Left lung (tissue), 10 donors: ENCODE data around the gene ANXA6. TPM values are rescaled to one million over a fixed set of nuclear protein-coding genes. Genes with fewer than 3 reads are reported as not detected.

ENCODE experiments used
- ATAC-seq: fragments of 200-7000 bp; cut with Tn5 transposase; one replicate; pipeline ENCODE4 v1.9.1; 2020; ENCODE audit warnings: moderate library complexity
- DNase-seq, 4 donors: peaks; one replicate each; pipeline ENCODE4 v3.0.0-alpha.2; 2013 to 2020
- H3K27ac ChIP-seq, 2 donors: fragments of 200-600 bp; sonication (generic) in 1 of 2; one replicate each; pipeline versions ENCODE4 v1.5.0 to v1.8.0; 2020 to 2021
- H3K27me3 ChIP-seq, 2 donors: fragments of 200-600 bp; sonication (generic) in 1 of 2; one replicate each; pipeline versions ENCODE4 v1.5.0 to v1.8.0; 2020 to 2021
- H3K36me3 ChIP-seq, 2 donors: fragments of 200-600 bp; sonication (generic) in 1 of 2; one replicate each; pipeline versions ENCODE4 v1.5.0 to v1.8.0; 2020 to 2021
- H3K4me1 ChIP-seq, 2 donors: fragments of 200-600 bp; one replicate each; pipeline ENCODE4 v1.8.0; 2021
- H3K4me3 ChIP-seq, 2 donors: fragments of 200-600 bp; sonication (generic) in 1 of 2; one replicate each; pipeline versions ENCODE4 v1.5.0 to v1.8.0; 2020 to 2021; ENCODE audit warnings: mild to moderate bottlenecking in 1 of 2
- H3K9me3 ChIP-seq, 2 donors: fragments of 200-600 bp; sonication (generic) in 1 of 2; one replicate each; pipeline versions ENCODE4 v1.5.0 to v1.8.0; 2020 to 2021
- intact Hi-C, 2 donors: fragments of 100-400 bp; cut with DNase I; formaldehyde crosslinking; loops; one replicate each; pipeline versions ENCODE4 v1.11.2 to v1.14.2; 2022
- polyA plus RNA-seq, 6 donors: library from polyadenylated mRNA; unstranded; fragments of 120-200 nt; gene quantifications; one replicate each; pipeline ENCODE4 v1.2.1, GENCODE V29; 2013; ENCODE audit not compliant: insufficient read length in 6 of 6
- total RNA-seq, 2 donors: library from RNA; stranded (reverse); fragmentation: NEBNext Ultra II Directional; extraction: Animal tissue kit (Norgen Biotek cat#: 25700); gene quantifications; one replicate each; pipeline ENCODE4 v1.2.1, GENCODE V29; 2021
- TF ChIP-seq, protein P1 (sequence below), 2 donors: fragments of 200-600 bp; sonication (generic) in 1 of 2; IDR thresholded peaks; one replicate each; pipeline versions ENCODE4 v1.5.0 to v1.8.0; 2021; ENCODE audit warnings: antibody characterized with exemption in 2 of 2
- donor health status: DM: no; HTN: yes; CAD: no.
- donor health status: DM: no; HTN: no; CAD: no.

ANXA6 gene
- total and polyA plus RNA-seq, 8 donors, result 188 to 303 (median 291) TPM

GRCh38 chr5:151051066-151051930 is 106.3 kb downstream of the ANXA6 start:
- ATAC-seq, result peak; percentile 95
- no peak overlapping the region for H3K4me3 ChIP-seq
- DNase-seq, result peak; percentile 59 to 85 (median 83)
- H3K36me3 ChIP-seq, result peaks cover 0 to 100% of the 10 kb centered on the region in 2 donors
- H3K4me1 ChIP-seq, result peaks cover 3 to 51% of the 10 kb centered on the region in 2 donors
- H3K27ac ChIP-seq, result peak overlapping the region in 1 of 2 donors; percentile 73
- intact Hi-C loops, result loop anchor here (2.0 to 10.0 kb wide), 2 partner anchors 64 kb away; no protein-coding TSS in a partner anchor
- TF ChIP-seq, protein P1, sequence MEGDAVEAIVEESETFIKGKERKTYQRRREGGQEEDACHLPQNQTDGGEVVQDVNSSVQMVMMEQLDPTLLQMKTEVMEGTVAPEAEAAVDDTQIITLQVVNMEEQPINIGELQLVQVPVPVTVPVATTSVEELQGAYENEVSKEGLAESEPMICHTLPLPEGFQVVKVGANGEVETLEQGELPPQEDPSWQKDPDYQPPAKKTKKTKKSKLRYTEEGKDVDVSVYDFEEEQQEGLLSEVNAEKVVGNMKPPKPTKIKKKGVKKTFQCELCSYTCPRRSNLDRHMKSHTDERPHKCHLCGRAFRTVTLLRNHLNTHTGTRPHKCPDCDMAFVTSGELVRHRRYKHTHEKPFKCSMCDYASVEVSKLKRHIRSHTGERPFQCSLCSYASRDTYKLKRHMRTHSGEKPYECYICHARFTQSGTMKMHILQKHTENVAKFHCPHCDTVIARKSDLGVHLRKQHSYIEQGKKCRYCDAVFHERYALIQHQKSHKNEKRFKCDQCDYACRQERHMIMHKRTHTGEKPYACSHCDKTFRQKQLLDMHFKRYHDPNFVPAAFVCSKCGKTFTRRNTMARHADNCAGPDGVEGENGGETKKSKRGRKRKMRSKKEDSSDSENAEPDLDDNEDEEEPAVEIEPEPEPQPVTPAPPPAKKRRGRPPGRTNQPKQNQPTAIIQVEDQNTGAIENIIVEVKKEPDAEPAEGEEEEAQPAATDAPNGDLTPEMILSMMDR (IDR thresholded peaks at IDR 0.05), result peak; percentile 84 to 85
- H3K9me3 ChIP-seq, result no peaks in the 10 kb centered on the region
- H3K27me3 ChIP-seq, result no peaks in the 10 kb centered on the region

Other genes starting within 250 kb of the ANXA6 start
- 100 to 1,000 TPM; 391 to 424 TPM for gene GPX3, start 137.2 kb downstream of the ANXA6 start, total RNA-seq
- gene GPX3, start 137.2 kb downstream of the ANXA6 start, polyA plus RNA-seq, result 100 to 1,000 TPM in 1 of 6 donors, 10 to 100 TPM in 5; 49.0 to 149 (median 56.7) TPM
- 100 to 1,000 TPM; 111 to 133 TPM for gene TNIP1, start 76.7 kb downstream of the ANXA6 start, total RNA-seq
- gene TNIP1, start 76.7 kb downstream of the ANXA6 start, polyA plus RNA-seq, result 10 to 100 TPM; 82.3 to 94.4 (median 83.6) TPM
- 10 to 100 TPM; 34.6 to 66.4 TPM for gene CCDC69, start 66.3 kb upstream of the ANXA6 start, total RNA-seq
- gene CCDC69, start 66.3 kb upstream of the ANXA6 start, polyA plus RNA-seq, result 10 to 100 TPM in 2 of 6 donors, 1 to 10 TPM in 4; 6.8 to 10.7 (median 8.7) TPM
- gene GM2A, start 95.4 kb upstream of the ANXA6 start, total RNA-seq, result 10 to 100 TPM; 66.1 to 70.0 TPM
- gene GM2A, start 95.4 kb upstream of the ANXA6 start, polyA plus RNA-seq, result 10 to 100 TPM; 28.3 to 37.5 (median 35.6) TPM
- not detected for gene SLC36A3, start 146.0 kb upstream of the ANXA6 start, total RNA-seq
- not detected for gene SLC36A3, start 146.0 kb upstream of the ANXA6 start, polyA plus RNA-seq
- gene SLC36A2, start 189.8 kb upstream of the ANXA6 start, total RNA-seq, result not detected
- gene SLC36A2, start 189.8 kb upstream of the ANXA6 start, polyA plus RNA-seq, result under 1 TPM in 5 of 6 donors, not detected in 1; 0.08 to 0.18 (median 0.11) TPM